Activated T-cell treated with anti-CD3 and anti-CD28 coated beads, Interleukin-2, amount 50 U/mL, for 72 hours (primary cell): ENCODE data around the gene DBF4. TPM values are rescaled to one million over a fixed set of nuclear protein-coding genes. Genes with fewer than 3 reads are reported as not detected.
"Not testable (repeated sequence)": the region's sequence is repeated elsewhere in the genome, so short reads cannot be mapped to it uniquely, and the experiment has no call there.

Source experiments
- ATAC-seq, 2 donors: fragments of 150-1000 bp; cut with Tn5 transposase; replicated peaks in 1 of 2; 2 replicates each; pipeline ENCODE4 v1.10.0; 2021; ENCODE audit warnings: moderate library complexity in 2 of 2, mild to moderate bottlenecking in 1 of 2
- DNase-seq, 2 donors: peaks; one replicate each; pipeline ENCODE4 v3.0.0; 2021 to 2022; ENCODE audit warnings: mixed read lengths in 1 of 2
- H3K27ac Mint-ChIP-seq: one replicate; pipeline ENCODE4 v1.8.0; 2022; ENCODE audit warnings: mild to moderate bottlenecking, moderate library complexity, mixed read lengths
- H3K27me3 Mint-ChIP-seq: one replicate; pipeline ENCODE4 v1.8.0; 2022; ENCODE audit warnings: low read depth, mixed read lengths
- H3K36me3 Mint-ChIP-seq, 2 donors: one replicate each; pipeline ENCODE4 v1.8.0; 2022; ENCODE audit warnings: mixed read lengths in 2 of 2, mild to moderate bottlenecking in 1 of 2; ENCODE audit not compliant: insufficient read depth in 2 of 2
- H3K4me1 Mint-ChIP-seq: one replicate; pipeline ENCODE4 v1.8.0; 2022; ENCODE audit warnings: low read depth, mixed read lengths
- H3K4me3 Mint-ChIP-seq, 2 donors: one replicate each; pipeline ENCODE4 v1.8.0; 2022; ENCODE audit warnings: mild to moderate bottlenecking in 2 of 2, mixed read lengths in 2 of 2, moderate library complexity in 2 of 2
- H3K9me3 Mint-ChIP-seq, 2 donors: one replicate each; pipeline ENCODE4 v1.8.0; 2022; ENCODE audit warnings: mixed read lengths in 2 of 2
- total RNA-seq, 2 donors: library from RNA; stranded (reverse); gene quantifications; one replicate each; pipeline ENCODE4 v1.2.3, GENCODE V29; 2022

DBF4 gene
- total RNA-seq, 2 donors from 2014 or later: 65.4 to 75.7 TPM

- Mint-ChIP-seq H3K4me3 (no peak overlapping the region), H3K27me3 (no peaks in the 10 kb centered on the region), H3K9me3 (no peaks in the 10 kb centered on the region), H3K4me1 (no peaks in the 10 kb centered on the region), H3K27ac (no peak overlapping the region), H3K36me3 (peaks cover 0 to 2% of the 10 kb centered on the region in 2 donors)
- DNase-seq (no peak), ATAC-seq (no peak)
Observed at GRCh38 chr7:87941138-87941537, 64.8 kb downstream of the DBF4 start.

- Mint-ChIP-seq H3K27me3 (no peaks in the 10 kb centered on the region), H3K9me3 (no peaks in the 10 kb centered on the region), H3K27ac (peak overlapping the region; percentile 21), H3K4me3 (no peak overlapping the region), H3K4me1 (no peaks in the 10 kb centered on the region), H3K36me3 (no peaks in the 10 kb centered on the region)
- DNase-seq: no peak
- ATAC-seq: no peak
Observed at GRCh38 chr7:87944547-87944946, 68.3 kb downstream of the DBF4 start.

DNA sequence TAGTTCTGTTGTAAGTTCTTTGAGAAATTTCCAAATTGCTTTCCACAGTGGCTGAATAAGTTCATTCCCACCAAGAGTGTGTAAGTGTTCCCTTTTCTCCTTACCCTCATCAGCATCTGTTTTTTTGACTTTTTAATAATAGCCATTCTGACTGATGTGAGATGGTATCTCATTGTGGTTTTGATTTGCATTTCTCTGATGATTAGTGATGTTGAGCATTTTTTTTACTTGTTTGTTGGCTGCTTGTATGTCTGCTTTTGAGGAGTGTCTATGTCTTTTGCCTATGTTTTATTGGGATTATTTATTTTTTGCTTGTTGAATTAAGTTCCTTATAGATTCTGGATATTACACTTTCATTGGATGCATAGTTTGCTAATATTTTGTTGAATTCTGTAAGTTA, 69.6 kb downstream of the DBF4 start:
- not testable (repeated sequence) for H3K4me3 Mint-ChIP-seq, H3K27ac Mint-ChIP-seq, H3K36me3 Mint-ChIP-seq, DNase-seq, H3K9me3 Mint-ChIP-seq, H3K27me3 Mint-ChIP-seq, ATAC-seq, H3K4me1 Mint-ChIP-seq

GRCh38 chr7:87948371-87948770, 72.1 kb downstream of the DBF4 start:
- Mint-ChIP-seq H3K27me3 (no peaks in the 10 kb centered on the region), H3K9me3 (peaks cover 0 to 1% of the 10 kb centered on the region in 2 donors), H3K27ac (no peak overlapping the region), H3K4me1 (no peaks in the 10 kb centered on the region), H3K4me3 (no peak overlapping the region), H3K36me3 (peaks cover 0 to 1% of the 10 kb centered on the region in 2 donors)
- ATAC-seq (no peak), DNase-seq (no peak)

Other genes with a start within 250 kb of the DBF4 start
- gene RUNDC3B, start 248.1 kb upstream of the DBF4 start, total RNA-seq: 1 to 10 TPM; 1.1 to 2.3 TPM
- gene SLC25A40, start 133 bp upstream of the DBF4 start, total RNA-seq: 10 to 100 TPM; 50.3 to 53.1 TPM
- gene ADAM22, start 57.8 kb downstream of the DBF4 start, total RNA-seq: 1 to 10 TPM; 2.5 to 3.2 TPM